HG03135 (cell line): ENCODE results near the gene SMCP.

Source experiments
- ATAC-seq: cut with Tn5 transposase; IDR thresholded peaks from one replicate; pipeline ENCODE4 v1.9.1; 2021; ENCODE audit warnings: mild to moderate bottlenecking, moderate library complexity; ENCODE audit not compliant: unreplicated experiment

SMCP gene

DNA sequence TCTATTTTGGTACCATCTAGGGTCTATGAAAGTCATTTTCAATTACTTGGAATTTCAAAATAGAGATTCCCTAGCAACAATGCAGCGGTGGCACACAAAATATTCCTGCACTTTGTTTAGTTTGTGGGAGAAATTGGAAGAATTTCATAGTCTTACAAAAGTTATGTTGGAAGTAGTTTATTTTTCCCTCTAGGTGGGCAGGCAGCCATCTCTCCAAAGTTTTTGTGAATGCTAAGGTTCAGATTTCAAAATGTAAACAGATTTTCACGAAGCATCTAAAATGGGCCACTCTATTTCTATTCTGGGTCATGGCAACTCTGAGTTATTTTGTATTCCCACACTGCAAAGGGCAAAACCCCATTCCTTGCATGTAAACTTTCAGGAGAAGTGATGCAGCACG lies 8.0 kb downstream of the SMCP start:
- ATAC-seq = no peak

DNA sequence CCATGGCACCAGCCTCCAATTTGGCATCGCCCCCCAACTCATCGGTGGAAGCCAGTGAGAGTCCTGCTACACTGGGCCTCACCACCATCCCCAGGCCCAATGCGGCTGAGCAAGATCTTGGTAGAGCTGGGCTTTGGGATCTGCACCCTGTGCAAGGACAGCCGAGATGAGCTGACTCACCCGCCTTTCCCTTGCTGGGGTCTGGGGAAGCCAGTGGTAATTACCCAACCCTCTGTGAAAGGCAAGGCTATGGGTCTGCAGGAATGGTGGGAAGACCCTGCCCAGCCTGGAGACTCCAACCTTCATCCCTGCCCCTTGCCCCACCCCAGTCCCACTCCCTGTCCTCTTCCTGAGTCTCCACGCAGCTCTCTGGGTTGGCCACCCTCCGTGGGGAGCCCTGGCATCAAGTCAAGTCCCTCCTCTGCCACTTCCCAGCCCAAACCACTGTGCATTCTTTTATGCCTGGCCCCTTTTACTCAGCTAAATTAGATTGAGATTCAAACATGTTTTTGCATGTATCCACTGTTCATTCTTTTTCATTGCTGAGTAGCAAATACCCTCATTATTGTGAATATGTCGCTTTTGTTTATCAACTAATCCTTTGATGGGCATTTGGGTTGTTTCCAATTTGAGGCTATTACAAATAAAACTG lies 8.8 kb downstream of the SMCP start:
- no peak for ATAC-seq

DNA sequence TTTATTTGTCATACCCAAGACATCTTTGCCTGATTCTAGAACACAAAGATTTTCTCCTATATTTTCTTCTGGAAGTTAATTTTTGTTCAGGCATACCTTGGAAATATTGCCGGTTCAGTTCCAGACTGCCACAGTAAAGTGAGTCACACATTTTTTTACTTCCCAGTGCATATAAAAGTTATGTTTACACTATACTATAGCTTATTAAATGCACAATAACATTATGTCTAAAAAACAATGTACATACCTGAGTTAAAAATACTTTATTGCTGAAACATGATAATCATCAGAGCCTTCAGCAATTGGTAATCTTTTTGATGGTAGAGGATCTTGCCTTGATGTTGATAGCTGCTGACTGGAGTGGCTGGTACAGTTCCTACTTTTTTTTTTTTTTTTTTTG lies 10.0 kb downstream of the SMCP start:
- no peak for ATAC-seq

DNA sequence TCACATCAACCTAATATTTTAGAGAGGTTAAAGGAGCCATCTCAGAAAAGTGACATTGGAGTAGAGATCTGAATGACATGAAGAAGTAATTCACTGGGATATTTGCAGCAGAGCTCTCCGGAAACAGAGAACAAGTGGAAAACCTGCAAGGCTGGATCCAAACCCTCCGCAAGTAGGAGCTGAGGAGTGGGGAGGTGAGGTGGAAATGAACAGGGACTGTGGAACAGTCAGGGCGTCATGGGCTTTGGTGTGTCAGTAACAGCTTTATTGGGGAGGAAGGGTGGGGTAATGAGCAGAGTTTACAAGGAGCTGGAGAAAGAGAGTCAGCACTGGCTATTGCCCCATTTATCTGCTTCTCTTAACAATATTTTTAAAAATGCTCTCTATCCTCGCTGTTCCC lies 20.9 kb downstream of the SMCP start:
- no peak for ATAC-seq

DNA sequence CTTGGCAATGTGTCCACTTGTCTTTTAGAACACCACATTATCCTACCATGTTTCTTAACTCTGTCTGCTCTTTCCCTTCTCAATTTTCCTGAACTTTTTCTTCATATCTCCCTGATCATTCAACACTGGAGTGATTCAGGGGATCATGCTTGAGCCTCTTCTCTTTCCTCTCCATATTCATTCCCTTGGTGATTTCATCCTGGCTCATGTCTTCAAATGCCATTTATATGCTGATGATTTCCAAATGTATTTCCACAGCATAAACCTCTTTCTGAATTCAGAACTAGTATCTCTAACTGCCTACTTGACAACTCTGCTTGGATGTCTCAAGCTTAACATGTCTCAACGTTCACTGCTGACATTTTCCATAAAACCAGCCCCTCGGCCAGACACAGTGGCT lies 21.8 kb downstream of the SMCP start:
- ATAC-seq = no peak

DNA sequence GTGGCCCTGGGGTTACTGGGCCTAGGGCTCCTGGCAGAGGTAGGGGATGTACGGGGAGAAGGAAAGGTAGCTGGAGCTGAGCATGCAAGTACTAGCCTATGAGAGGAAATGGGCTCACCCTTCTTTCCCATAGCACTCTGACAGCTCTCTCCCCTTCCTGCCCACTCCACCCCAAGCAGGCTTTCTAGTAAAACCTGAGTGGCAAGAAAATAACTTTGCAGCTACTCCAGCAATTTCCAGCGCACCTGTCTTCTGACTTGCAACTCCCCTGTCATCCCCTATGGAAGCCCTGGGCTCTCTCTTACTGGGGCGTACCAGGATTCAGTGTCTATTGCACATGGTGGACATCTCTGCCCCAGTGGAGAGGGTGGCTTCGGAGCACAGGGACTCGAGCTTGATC lies 23.5 kb downstream of the SMCP start:
- no peak for ATAC-seq

DNA sequence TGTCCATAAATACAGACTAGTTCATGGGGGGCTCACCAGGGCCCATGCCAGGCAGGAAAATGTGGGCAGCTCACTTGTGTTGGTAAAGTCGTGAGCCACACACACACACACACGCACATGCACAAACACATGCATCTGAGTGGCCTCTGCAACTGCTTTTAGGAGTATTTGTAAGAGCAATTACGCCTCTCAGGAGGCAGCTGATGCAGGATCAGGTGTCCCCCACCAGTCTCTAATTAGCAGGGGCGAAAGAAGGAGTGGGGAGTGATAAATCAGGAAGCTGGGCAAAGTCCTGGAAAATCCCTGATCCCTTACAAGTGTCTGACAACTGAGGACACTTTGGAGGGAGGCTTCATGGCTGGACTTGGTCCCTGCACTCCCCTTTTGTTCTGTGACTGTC lies 24.5 kb downstream of the SMCP start:
- ATAC-seq = no peak

DNA sequence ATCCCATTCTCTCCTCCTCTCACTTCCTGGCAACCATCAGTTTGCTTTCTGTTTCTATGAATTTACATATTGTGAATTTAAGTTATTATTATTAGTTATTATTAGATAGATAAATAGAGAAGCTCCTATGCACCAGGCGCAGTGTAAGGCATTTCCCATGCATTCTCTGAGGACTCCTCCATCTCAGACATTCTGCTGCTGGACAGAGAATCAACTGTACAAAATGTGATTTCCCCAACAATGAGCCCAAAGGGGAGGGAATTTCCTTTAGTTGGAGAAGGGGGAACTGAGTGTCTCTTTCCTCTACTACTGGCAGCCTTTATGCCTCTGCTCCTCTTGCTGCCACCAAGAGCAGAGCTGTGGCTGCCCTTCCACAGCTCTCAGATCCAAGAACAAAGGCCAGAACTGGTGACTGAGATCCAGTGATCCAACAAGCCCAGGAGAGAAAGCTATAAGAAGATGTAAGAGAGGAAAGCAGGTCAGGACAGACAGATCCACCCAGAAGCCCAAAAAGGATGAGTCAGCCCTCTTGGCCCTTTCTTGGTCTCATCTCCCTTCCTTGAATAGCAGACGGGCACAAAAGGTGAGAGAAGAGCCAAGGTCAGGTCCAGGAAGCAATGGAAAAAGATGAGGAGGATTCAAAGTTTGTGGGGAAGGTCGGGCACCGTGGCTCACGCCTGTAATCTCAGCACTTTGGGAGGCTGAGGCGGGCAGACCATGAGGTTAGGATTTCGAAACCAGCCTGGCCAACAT lies 26.7 kb downstream of the SMCP start:
- ATAC-seq = no peak

DNA sequence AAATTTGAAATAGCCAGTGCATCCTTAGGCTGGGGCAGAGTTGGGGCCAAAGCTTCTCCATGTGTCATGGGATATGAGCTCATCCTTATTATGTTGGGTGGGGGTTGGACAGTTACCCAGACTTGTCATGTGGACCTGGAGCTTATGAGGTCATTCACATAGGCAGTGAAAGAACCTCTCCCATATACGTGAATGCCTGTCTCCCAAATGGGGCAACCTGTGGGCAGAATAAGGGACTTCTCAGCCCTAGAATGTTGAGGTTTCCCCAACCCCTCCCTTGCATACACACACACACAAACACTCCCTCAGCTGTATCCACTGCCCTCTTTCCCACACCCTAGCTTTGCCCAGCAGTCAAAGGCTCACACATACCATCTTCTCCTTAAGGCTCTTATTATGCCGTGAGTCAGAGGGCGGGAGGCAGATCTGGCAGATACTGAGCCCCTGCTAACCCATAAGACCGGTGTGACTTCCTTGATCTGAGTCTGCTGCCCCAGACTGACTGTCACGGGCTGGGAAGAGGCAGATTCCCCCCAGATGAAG lies 28.0 kb downstream of the SMCP start:
- ATAC-seq = no peak

DNA sequence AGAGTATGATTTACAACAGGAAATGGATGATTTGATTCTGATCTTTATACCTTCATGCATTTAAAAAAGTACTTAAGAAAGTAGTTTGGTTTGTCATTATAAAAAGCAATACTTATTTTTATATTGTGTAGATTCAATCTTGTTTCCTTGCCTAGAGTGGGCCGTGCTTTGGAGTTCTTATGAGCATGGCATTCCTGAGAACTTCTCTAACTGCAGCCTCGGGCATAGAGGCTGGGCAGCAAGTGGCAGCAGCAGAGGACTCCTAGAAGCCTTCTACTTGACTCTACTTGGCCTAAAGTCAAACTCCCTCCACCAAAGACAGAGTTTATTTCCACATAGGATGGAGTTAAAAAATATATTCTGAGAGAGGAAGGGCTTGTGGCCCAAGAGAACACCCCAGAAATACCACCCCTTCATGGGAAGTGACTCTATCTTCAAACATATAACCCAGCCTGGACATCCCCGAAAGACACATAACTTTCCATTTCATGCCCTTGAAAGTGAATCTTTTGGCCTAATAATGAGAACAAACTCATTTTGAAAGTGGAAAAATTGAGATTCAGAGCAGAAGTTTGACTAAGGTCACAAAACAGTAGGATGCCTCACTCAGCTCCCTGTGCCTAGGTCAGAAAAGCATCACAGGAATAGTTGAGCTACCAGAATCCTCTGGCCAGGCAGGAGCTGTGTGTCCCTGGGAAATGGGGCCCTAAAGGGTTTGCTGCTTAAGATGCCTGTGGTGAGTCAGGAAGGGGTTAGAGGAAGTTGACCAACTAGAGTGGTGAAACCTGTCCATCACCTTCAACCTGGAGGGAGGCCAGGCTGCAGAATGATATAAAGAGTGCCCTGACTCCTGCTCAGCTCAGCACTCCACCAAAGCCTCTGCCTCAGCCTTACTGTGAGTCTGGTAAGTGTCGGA lies 29.8 kb downstream of the SMCP start, which contains the start of gene IVL:
Gene IVL, plus strand, starts transcription at position 861 of the 916 bp plus-strand sequence. CDS start 1,252 bp downstream, outside the sequence.
- no peak for ATAC-seq

DNA sequence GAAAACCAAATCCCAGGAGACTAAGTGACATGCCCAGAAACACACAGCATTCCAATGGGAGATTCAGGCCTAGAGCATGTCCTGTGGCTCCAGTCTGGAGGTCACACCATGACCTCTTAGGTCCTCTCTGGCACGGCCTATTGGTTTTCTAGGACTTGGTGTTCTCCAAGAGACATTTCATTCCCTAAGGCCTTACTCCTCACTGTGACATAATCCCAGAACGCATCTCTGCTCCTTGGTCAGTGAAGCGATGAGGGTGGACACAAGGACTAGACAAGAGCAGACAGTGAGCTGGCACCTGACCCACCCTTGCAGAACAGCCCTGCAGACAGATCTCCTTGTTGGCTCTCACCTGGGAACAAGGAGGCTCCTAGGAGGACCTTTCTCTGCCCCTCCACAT lies 31.1 kb downstream of the SMCP start:
- ATAC-seq = no peak

DNA sequence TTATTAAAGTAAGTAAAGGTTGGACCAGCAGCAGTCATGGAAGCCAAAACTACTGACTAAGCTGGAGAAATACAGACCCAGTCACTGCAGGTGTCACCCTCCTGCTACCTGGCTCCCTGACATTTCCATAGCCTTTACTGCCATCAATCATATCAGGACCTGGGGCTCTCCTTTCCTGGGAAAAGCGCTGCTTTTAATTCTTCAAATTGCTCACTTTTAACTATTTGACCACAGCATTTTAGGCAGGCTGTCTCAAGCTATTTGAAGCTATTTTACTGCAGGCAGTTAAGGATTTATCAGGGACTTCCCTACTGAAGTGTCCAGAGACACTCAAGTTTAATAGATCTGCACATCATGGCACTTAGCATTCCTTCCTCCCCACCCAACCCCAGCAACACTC lies 34.3 kb downstream of the SMCP start:
- ATAC-seq = no peak

DNA sequence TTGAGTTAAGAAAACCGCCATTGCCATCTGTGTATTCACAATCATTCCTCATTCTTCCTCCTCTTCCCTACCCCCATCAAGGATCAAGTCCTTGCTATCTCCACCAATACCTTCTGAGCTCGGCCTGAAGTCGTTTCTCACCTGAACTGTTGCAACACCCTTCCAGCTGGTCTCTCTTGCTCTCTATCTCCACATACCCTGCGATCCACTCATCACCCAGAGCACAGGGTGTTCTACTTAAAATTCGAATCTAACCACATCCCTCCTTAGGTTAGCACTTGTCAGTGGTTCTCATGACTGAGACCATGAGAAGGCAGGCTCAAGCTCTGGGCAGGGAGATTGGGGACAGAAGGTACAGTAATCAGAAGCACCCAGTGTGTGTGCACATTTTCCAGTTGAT lies 34.8 kb downstream of the SMCP start:
- ATAC-seq = no peak

DNA sequence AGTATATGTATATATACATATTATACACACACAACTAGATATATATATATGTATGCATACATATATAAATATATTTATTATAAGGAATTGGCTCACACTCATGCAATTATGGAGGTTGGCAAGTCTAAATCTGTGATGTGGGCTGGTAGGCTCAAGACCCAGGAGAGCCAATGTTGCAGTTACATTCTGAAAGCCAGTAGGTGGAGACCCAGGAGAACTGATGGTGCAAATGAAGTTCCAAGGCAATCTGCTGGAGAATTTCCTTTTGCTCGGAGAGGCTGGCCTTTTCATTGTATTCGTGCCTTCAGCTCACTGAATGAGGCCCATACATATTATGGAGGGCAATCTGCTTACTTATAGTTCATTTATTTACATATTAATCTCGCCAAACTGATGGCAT lies 39.7 kb downstream of the SMCP start:
- ATAC-seq = no peak

DNA sequence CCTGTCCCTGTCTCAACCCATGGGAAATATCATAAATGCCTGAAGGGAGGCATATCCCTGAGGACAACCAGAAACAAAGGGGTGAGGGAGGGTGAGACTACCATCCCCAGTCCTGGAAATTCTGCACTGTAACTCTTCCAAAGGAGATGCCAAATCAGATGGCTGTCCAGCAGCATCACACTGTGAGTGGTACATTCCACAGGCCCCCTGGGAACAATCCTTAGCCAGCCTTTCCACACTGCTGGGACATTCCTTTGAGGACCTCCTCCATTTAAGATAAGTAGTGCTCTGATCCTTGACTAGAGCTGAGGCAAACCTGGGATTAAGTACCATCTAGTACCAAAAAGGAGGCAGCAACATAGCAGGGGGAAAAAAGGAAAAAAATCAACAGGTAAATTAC lies 40.9 kb downstream of the SMCP start:
- no peak for ATAC-seq

DNA sequence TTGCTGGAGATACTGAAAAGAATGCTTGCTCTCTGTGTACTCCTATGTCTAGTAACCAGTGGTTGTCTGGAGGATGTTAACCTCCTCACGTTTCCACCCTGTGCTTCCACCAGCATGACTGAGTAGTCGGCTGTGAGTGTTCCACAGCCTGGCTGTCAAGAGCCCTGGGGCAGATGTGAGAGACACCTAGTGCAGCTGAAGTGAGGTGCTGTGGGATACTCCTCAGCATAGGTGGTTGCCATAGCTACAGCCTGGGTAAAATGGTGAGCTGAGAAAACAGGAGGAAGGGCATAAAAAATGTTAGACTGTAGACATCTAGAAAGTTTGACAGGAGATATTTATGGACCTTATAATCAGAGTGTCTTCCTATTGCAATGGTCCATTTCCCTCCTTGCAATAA lies 46.1 kb downstream of the SMCP start:
- no peak for ATAC-seq

DNA sequence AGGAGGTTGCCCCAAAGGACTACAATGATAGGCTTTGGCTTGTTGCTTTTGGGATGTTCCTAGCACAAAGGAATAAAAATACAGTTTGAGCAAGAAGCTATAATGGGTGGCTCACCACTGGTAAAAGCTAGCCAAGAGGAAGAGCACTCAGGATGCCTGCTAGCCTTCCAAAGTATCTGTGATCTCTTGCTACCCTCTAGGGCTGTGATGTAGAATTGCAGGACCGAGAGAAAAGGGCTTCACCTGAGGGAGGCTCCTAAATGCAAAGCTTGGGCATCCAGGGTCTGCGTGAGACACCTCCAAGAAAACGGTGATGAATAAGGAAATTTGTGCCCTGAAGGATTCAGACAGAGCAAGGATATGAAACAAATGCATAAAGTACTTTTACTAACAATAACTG lies 48.0 kb downstream of the SMCP start:
- no peak for ATAC-seq

DNA sequence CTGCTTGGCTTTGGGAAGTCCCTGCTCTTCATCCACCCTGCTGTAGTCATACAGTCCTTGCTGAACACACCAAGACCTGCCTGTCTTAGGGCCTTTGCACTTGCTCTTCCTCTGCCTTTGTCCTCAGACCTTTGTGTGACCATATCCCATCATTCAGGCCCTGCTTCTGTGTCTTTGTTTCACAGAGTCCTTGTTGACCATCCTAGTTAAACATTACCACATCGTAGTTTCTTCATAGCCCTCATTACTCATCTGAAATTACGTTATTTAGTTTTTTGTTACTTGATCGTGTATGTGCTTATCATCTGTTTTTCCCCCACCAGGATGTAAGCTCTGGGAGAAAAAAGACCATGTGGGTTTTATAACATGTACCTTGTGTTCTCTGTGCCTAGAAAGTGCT lies 50.5 kb downstream of the SMCP start:
- no peak for ATAC-seq

DNA sequence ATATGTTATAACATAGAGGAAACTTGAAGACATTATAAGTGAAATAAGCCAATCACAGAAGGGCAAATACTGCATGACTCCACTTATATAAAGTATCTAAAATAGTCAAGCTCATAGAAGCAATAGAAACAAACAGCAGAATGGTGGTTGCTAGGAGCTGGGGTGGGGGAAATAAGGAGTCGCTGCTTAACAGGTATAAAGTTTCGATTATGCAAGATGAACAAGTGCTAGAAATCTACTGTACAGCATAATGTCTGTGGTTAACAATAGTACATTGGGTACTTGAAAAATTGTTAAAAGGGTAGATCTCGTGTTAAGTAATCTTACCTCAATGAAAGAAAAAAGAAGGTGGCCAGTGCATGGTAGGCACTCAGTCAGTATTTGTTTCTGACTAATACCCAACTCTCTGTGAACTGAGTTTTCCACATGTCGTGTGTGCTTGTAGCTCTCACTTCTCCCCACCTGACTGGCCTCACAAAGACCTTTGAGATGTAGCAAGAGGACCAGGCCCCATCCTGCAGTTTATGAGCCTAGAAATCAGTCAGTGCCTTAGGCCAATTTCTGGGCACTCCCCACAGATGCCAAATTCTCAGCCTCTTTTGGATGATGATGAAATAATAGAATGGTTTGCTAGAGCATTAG lies 54.2 kb downstream of the SMCP start:
- no peak for ATAC-seq

DNA sequence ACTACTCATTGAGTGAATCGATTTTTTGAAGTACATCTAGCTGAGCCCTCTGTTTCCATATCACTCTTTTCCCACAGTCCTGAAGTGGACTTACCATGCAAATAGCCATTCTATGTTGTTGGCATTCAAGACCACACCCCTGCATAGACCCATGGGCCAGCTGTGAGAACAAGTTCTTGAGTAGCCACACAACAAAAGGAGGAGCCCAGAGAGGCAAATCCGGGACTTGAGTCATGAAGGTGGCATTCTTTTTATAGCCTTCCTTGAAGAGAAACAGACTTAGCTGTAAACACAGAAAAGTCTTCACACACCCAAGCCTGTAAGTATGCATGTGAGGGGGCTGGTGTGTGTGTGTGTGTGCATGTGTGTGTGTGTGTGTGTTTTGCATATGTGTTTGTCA lies 55.1 kb downstream of the SMCP start:
- no peak for ATAC-seq
